Measurements from ENCODE around the gene DRG2. TPM values are rescaled to one million over a fixed set of nuclear protein-coding genes. Genes with fewer than 3 reads are reported as not detected.

The DRG2 gene
- total and polyA plus RNA-seq, 2 of the 8 experiments (the other 6 are each of a cell fraction or from before 2014, with no cell fraction given) = 44.6 to 47.8 TPM

DNA sequence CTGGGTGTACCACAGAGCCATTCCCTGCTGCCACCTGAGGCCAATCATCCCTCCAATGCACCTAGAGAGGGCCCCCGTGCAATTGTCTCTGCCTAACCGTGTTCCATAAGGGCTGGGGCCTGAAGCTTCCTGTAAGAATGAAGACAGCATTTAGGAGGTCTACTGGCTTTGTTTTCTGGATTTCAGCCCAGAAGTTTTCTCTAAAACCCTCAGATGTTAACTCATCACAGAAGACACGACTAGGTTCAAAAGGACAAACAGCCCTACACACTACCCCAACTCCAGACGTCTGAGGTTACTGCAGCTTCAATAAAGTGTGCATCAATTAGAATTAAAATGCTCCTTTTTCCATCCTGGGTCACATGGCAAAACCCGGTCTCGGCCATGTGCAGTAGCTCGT is 10.8 kb upstream of the DRG2 start:
- Histone ChIP-seq H3K4me2 (ENCODE audit: insufficient read depth in 1 of 2, low read depth in 2 of 2, low read length in 2 of 2) (no peak overlapping the region), H2AK5ac (ENCODE audit: low read depth, low read length) (no peak overlapping the region), H3K18ac (ENCODE audit: extremely low read depth, low read length) (no peak overlapping the region), H2BK120ac (replicated peaks; ENCODE audit: low read depth, low read length) (no peak overlapping the region), H3K79me2 (ENCODE audit: control insufficient read depth in 1 of 2, insufficient read depth in 2 of 2, low read length in 2 of 2) (no peaks in the 10 kb centered on the region), H3K56ac (replicated peaks; ENCODE audit: insufficient read length, low read depth, low read length) (no peak overlapping the region), H3K4me1 (replicated peaks in 1 of 4; ENCODE audit: control insufficient read depth in 3 of 4, insufficient read depth in 4 of 4, low read length in 3 of 4) (no peaks in the 10 kb centered on the region), H3K4me3 (ENCODE audit: extremely low read depth in 1 of 4, insufficient read depth in 2 of 4, low read depth in 3 of 4, low read length in 4 of 4) (no peak overlapping the region), H2AFZ (ENCODE audit: low read length) (no peak overlapping the region), H3K23me2 (ENCODE audit: low read depth, low read length) (no peaks in the 10 kb centered on the region), H3K14ac (ENCODE audit: insufficient read length) (no peak overlapping the region), H3K27me3 (replicated peaks in 1 of 4; ENCODE audit: control insufficient read depth in 3 of 4, extremely low read depth in 1 of 4, insufficient read depth in 3 of 4, low read length in 3 of 4) (no peaks in the 10 kb centered on the region; a peak in 2 of 7 replicates), H3K23ac (ENCODE audit: insufficient read length) (no peak overlapping the region), H2BK12ac (ENCODE audit: low read depth, low read length) (no peak overlapping the region), H3K4ac (replicated peaks; ENCODE audit: insufficient read length, low read depth, low read length) (no peak overlapping the region), H4K91ac (replicated peaks; ENCODE audit: insufficient read length, low read length) (no peak overlapping the region), H3K27ac (ENCODE audit: low read depth, low read length) (no peak overlapping the region), H4K5ac (ENCODE audit: insufficient read length, low read depth, low read length) (no peak overlapping the region), H3K9ac (replicated peaks in 1 of 4; ENCODE audit: extremely low read depth in 1 of 4, low read depth in 3 of 4, low read length in 3 of 4) (no peak overlapping the region), H2BK15ac (ENCODE audit: low read length) (no peak overlapping the region), H3K79me1 (ENCODE audit: low read depth, low read length) (no peaks in the 10 kb centered on the region), H4K20me1 (replicated peaks in 1 of 2; ENCODE audit: control insufficient read depth in 1 of 2, insufficient read depth in 2 of 2, low read length in 2 of 2) (no peaks in the 10 kb centered on the region), H3K36me3 (ENCODE audit: control insufficient read depth in 2 of 4, insufficient read depth in 4 of 4, low read length in 3 of 4) (no peaks in the 10 kb centered on the region), H2BK5ac (ENCODE audit: low read depth, low read length) (no peak overlapping the region), H2BK20ac (ENCODE audit: low read length) (no peak overlapping the region), H3K9me3 (ENCODE audit: insufficient read depth in 2 of 2, low read depth in 1 of 2, low read length in 1 of 2) (no peaks in the 10 kb centered on the region), H4K8ac (ENCODE audit: extremely low read depth, insufficient read depth, low read length) (no peak overlapping the region)
- ChIA-PET POLR2A (ENCODE audit: partially characterized antibody) (no interaction called here), CTCF (ENCODE audit: partially characterized antibody) (interaction anchor here (0.9 kb wide), 1 partner anchor 9 kb away, joined by 3 read pairs; no protein-coding TSS in a partner anchor)
- DNase-seq (ENCODE audit: low read depth in 1 of 2, low spot score in 2 of 2) = no peak
- FAIRE-seq = no peak
- 91% methylated on average over 7 of the region's 7 CpGs; no CpG with 5 or more reads in 1 of the 2 experiments for WGBS, 2 experiments (ENCODE audit: extremely low coverage in 1 of 2, insufficient coverage in 1 of 2, insufficient read length in 1 of 2, insufficient replicate concordance in 2 of 2, low coverage in 1 of 2, low lambda C conversion rate in 2 of 2, missing lambda C conversion rate in 1 of 2)
- TF ChIP-seq ZNF274 (IDR thresholded peaks at IDR 0.05; ENCODE audit: borderline replicate concordance, extremely low read depth, low read length) (no peak), BRCA1 (IDR thresholded peaks at IDR 0.05; ENCODE audit: low read depth, low read length) (no peak), RXRA (IDR thresholded peaks at IDR 0.05; ENCODE audit: insufficient read depth, low read depth, low read length) (no peak), CEBPB (IDR thresholded peaks at IDR 0.05; ENCODE audit: low read depth, low read length) (no peak), HDAC2 (IDR thresholded peaks at IDR 0.05; ENCODE audit: borderline replicate concordance in 1 of 2, low read depth in 2 of 2, low read length in 2 of 2) (no peak), CTBP2 (IDR thresholded peaks at IDR 0.05; ENCODE audit: borderline replicate concordance, insufficient read depth, insufficient read length, low read length) (no peak)
